NCI-H526 (cell line): ENCODE data around the gene IRAK4.

Experiments
- DNase-seq, 2 experiments: peaks; one replicate each; lab custom pipeline; 2025; lab: John Stamatoyannopoulos, UW

Gene IRAK4

DNA sequence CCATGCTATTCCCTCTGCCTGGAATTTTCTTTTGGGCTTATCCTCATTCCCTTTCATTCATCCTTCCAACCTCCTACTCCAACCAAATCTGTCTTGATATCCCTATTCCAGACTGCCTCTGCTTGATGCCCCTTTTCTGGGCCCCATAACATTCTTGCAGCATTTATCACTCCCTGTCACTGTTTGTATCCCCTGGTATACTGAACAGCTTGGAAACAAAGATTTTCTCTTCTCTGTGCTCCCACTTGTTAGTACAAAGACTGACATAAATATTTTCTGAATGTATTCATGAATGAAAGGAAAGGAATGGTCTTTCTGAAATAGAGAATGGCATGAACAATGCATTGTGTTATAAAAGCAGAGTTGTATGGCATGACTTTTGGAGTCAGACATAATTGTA is 7.5 kb downstream of the IRAK4 start:
- no peak for DNase-seq

DNA sequence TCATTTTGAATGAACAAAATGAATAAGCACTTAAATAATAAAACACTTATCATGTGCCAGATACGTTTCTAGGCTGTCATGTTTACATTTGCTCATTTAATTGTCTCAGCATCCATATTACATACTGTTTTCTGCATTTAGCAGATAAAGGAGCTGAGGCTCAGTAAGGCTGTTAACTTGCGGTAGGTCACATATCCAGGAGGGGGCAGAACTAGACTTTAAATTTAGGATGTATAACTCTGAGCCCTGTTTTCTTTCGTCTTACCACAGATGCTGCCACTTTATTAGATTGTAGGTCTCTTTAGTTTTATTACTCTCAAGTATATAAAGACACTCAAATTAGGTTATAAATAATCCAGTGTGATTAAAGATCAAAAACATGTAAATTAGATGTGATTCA is 17.7 kb downstream of the IRAK4 start:
- DNase-seq = peak in 1 of 2 experiments; percentile 30

DNA sequence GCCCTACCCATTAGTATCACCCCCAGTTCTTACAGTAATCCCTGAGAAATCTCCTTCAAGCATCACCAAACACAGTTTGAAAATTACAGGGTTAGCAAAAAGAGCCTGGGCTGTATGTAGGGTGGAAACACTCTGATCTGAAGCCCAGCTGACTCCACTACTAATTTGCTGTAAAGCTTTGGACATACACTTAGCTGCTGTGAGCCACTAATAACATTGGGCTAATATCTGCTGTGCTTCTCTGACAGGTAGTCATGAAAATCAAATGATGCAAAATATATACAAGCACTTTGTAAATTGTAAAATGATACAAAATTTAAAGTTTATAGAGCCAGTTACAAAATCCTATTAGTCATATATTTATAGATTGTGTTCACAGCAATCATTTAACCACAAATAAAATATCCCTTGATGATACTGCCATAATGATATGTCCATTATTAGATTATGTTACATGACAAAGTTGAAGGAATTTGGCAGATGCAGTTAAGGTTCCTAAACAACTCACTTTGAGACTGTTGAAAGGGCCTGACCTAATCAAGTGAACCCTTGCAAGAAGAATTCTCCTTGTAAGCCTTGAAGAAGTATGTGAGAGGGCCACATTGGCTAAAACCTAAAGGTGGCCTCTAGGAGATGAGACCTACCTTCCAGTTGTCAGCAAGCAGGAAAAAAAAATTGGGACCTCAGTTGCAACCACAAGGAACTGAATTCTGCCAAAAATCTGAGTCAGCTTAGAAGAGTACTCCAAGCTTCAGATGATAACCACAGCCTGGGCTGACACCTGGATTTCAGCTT is 28.3 kb downstream of the IRAK4 start:
- no peak for DNase-seq

- peak in 1 of 2 experiments; percentile 1 for DNase-seq
Observed at GRCh38 chr12:43789941-43790340, 31.2 kb downstream of the IRAK4 start.

DNA sequence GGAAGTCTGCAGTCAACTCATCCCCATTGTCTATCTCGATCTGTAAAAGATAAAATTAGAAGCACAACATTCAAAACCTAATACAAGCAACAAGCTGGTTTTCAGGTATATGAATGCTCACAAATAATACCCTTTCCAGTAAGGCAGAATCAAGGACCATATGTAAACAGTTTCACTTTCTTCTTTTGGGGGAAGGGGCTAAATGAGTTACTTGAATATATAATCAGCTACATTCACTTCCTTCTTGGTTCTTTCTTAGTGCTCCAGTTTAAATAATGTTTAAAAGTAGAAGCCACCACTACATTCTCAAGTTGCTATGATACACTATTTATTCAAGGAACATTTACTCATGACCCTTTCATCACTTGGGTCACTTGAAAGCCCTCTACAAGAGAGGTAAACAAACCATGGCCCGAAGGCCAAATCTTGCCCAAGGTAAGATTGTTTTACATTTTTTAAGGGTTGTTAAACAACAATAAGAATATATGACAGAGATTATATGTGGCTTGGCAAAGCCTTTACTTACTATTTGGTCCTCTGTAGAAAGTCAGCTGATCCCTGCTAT is 37.0 kb downstream of the IRAK4 start:
- no peak for DNase-seq

GRCh38 chr12:43797561-43798217 is 38.9 kb downstream of the IRAK4 start:
- DNase-seq = no peak

DNA sequence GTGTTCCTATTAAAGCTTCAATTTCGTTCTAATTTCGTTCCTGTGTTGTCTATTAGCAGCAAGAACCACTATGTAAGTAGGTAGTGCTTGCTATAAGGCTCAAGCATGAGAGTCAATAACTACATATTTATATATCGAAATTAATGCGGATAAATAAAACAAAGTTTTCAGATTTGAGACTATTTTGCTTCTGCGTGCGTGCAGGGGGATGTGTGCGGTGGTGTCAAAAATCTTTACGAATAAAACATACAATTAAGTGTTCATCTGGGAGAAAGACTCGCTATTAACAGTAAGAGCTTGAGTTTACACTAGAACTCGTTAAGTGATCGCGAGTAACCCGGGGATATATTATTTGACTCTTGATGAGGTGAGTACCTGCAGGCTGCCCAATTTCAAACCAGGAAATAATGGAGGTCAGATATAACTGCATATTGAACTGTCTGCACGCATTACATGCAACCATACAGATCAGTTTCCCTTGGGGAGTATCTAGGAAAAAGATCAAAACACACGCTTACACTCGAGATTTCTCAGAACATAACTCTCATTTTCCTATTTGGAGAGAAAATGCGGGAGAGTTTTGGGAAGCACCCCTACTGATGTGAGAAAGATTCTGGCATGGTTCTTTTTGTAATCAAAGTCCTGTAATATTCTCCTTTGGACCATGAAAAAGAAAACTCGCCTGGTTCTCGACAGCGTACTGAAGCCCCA is 46.6 kb downstream of the IRAK4 start:
- peak; percentile 45 to 58 for DNase-seq

DNA sequence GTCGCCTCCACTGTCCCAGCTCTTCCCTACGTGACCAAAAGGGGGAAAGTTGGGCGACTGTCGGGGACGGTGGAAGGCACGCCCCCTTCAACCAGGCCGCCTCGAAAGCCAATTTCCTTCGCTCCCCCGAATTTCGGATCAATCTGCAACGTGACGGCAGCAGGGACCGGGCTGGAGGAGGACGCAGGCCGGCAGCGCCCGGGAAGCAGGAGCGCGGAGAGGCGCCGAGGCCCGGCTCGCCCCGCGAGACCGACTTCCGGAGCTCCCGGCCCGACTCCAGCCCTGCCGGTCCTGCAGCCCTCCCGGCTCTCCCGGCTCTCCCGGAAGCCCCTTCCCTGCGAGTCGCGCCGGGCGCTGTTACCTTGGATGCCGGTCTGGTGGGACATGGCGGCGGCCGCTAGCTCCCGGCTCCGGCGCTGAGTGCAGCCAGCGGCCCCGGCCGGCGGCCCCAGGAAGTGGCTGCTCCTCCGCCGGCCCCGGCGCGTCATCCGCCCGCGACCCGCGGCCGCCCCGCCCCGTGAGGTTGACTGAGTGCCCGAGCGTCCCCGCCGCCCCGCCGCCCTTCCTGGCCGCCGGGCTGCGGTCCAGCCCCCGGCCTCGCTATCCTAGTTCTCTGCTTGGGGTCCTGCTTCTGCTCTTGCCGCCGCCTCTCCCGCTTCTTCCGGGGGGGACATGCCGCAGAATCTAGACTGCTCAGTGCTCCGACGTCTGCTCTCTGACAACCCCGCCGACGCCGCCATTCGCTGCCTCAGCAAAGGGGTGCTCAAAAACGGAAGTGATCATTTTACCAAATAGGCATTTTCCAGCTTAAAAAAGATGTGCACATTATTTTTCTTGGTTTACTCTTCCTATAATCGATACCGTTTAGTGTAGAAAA is 47.3 kb downstream of the IRAK4 start, which contains the start of gene TWF1:
TSS of gene TWF1 (minus strand) at position 458 of the 877 bp plus-strand sequence. CDS start at position 386, 72 bp downstream.
- DNase-seq = peak; percentile 73 to 88

DNA sequence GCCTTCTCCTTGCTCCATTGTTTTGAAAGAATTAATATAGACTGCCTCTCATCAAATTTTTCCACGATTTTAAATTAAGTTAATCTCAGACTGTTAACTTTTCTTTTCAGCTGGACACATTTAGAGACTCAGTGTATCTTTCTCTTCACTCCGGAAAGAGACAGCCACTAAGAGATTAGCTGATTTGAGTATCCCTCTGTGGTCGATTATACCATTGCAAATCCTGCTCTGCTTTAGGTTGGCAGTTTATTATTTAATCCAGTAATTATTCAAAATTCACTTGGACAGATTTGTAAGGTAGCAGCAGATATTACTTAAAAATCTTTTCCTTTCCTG is 48.0 kb downstream of the IRAK4 start:
- DNase-seq = peak in 1 of 2 experiments; percentile 11

GRCh38 chr12:43807386-43807785 is 48.6 kb downstream of the IRAK4 start:
- no peak for DNase-seq

GRCh38 chr12:43812057-43812456 is 53.3 kb downstream of the IRAK4 start:
- no peak for DNase-seq

- no peak for DNase-seq
Observed at GRCh38 chr12:43812926-43813325, 54.2 kb downstream of the IRAK4 start.

GRCh38 chr12:43815416-43815815 is 56.7 kb downstream of the IRAK4 start:
- DNase-seq = peak; percentile 29 to 41

DNA sequence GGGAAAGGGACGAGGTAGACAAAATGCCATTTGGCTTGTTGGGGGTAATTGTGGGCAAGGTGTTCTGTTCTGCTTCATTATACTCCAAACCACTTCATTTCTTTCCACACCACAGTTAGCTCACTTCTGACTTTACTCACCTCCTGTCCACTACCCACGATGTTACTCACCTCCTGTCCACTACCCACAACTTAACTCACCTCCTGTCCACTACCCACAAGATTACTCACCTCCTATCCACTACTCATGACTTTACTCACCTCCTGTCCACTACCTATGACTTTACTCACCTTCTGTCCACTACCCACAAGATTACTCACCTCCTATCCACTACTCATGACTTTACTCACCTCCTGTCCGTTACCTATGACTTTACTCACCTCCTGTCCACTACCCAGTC is 57.4 kb downstream of the IRAK4 start:
- DNase-seq = no peak

- DNase-seq = no peak
Observed at GRCh38 chr12:43824207-43824775, 65.5 kb downstream of the IRAK4 start.

- no peak for DNase-seq
Observed at GRCh38 chr12:43826681-43827080, 67.9 kb downstream of the IRAK4 start.

- DNase-seq = peak in 1 of 2 experiments; percentile 8
Observed at GRCh38 chr12:43827093-43827492, 68.3 kb downstream of the IRAK4 start.

- DNase-seq = no peak
Observed at GRCh38 chr12:43832463-43833168, 73.9 kb downstream of the IRAK4 start.

GRCh38 chr12:43835264-43835655 is 76.5 kb downstream of the IRAK4 start:
- DNase-seq = peak in 1 of 2 experiments; percentile 62

DNA sequence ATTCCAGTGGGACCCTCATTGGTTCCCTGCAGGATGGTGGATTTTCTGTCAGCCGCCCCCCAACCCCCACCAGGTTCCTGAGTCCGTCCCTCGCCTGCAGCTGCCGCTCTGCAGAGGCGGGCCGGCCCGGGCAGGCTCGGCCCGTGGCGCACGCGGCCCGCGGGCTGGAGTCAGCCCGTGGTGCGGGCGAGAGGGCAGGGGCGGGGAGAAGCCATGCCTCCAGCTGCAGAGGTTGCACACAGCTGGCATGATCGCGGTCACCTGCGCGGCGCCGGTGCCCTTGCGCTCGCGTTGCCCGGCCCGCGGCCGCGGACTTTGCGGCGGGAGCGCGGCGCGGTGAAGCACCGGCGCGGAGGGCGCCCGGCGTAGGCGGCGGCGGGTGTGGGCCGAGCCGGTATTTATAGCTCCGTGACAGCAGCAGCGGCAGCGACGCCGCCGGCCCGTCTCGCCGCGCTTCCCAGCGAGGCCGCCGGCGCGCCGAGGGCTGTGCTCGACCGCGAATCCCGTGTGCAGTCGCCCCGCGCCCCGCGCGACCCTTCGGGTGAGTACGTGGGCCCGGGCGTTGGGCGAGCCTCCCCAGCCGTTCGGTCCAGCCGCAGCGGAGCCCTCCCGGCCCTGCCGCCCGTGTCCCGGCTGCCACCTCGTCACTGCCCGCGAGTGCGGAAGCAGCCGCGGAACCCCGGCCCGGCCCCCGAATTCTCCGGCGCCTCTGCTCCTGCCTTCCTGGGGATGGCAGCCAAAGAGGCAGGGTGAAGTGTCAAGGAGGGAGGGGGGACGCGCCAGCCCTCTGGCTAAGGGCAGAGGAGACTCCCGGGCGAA is 77.1 kb downstream of the IRAK4 start, which contains the start of gene TMEM117:
TSS of gene TMEM117 (plus strand) at position 426 of the 819 bp plus-strand sequence.
- DNase-seq = peak; percentile 10 to 86
